ENCODE results near the gene ZNF804A.

Gene ZNF804A

GRCh38 chr2:184598316-184599053, at the start of gene ZNF804A:
TSS of gene ZNF804A (plus strand) at chr2:184598529. CDS start at chr2:184598960, 431 bp downstream.
- H3K4me1 ChIP-seq (ENCODE audit: control insufficient read depth, low read length): peaks cover 8% of the 10 kb centered on the region
- H3K79me2 ChIP-seq (ENCODE audit: control insufficient read depth, low read length): no peaks in the 10 kb centered on the region
- H4K20me1 ChIP-seq (ENCODE audit: control insufficient read depth, insufficient read depth, low read depth, low read length): no peaks in the 10 kb centered on the region
- no peaks in the 10 kb centered on the region for H3K9me2 ChIP-seq (replicated peaks; ENCODE audit: control insufficient read depth, low read length)
- peaks cover 13% of the 10 kb centered on the region; the same call in 1 of the 2 replicates for H3K9me3 ChIP-seq (ENCODE audit: control insufficient read depth, insufficient read depth, low read length)
- H3K27ac ChIP-seq (ENCODE audit: low read depth, low read length): no peak within 1 kb of the TSS
- H3K27me3 ChIP-seq (ENCODE audit: control insufficient read depth, low read length): no peaks in the 10 kb centered on the region
- TF ChIP-seq CTCF (IDR thresholded peaks at IDR 0.05; ENCODE audit: low read depth, low read length, poor library complexity, severe bottlenecking): no peak
- no peak for TF ChIP-seq EZH2phosphoT487 (IDR thresholded peaks at IDR 0.05; ENCODE audit: borderline replicate concordance, low read length)
- H3K4me2 ChIP-seq (ENCODE audit: low read length): no peak within 1 kb of the TSS
- no peak within 1 kb of the TSS for H3K4me3 ChIP-seq (ENCODE audit: low read length)
- no peaks in the 10 kb centered on the region for H3F3A ChIP-seq (ENCODE audit: control insufficient read depth, insufficient read depth)
- 0 out of 2 replicates have a peak, but pooled peaks cover 3% of the 10 kb centered on the region for H3K36me3 ChIP-seq (ENCODE audit: control insufficient read depth, low read length)

GRCh38 chr2:184549153-184549552, 49.2 kb upstream of the ZNF804A start:
- no peak overlapping the region for H3K27ac ChIP-seq (ENCODE audit: low read depth, low read length)
- TF ChIP-seq EZH2phosphoT487 (IDR thresholded peaks at IDR 0.05; ENCODE audit: borderline replicate concordance, low read length) (no peak), CTCF (IDR thresholded peaks at IDR 0.05; ENCODE audit: low read depth, low read length, poor library complexity, severe bottlenecking) (no peak)
- no peak overlapping the region for H3K4me2 ChIP-seq (ENCODE audit: low read length)
- no peaks in the 10 kb centered on the region for H3K4me1 ChIP-seq (ENCODE audit: control insufficient read depth, low read length)
- H3F3A ChIP-seq (ENCODE audit: control insufficient read depth, insufficient read depth): no peaks in the 10 kb centered on the region
- no peaks in the 10 kb centered on the region for H4K20me1 ChIP-seq (ENCODE audit: control insufficient read depth, insufficient read depth, low read depth, low read length)
- H3K4me3 ChIP-seq (ENCODE audit: low read length): no peak overlapping the region
- H3K9me2 ChIP-seq (replicated peaks; ENCODE audit: control insufficient read depth, low read length): no peaks in the 10 kb centered on the region
- H3K79me2 ChIP-seq (ENCODE audit: control insufficient read depth, low read length): no peaks in the 10 kb centered on the region
- H3K9me3 ChIP-seq (ENCODE audit: control insufficient read depth, insufficient read depth, low read length): no peaks in the 10 kb centered on the region
- no peaks in the 10 kb centered on the region for H3K36me3 ChIP-seq (ENCODE audit: control insufficient read depth, low read length)
- H3K27me3 ChIP-seq (ENCODE audit: control insufficient read depth, low read length): no peaks in the 10 kb centered on the region

- H3K36me3 ChIP-seq (ENCODE audit: control insufficient read depth, low read length): no peaks in the 10 kb centered on the region
- no peaks in the 10 kb centered on the region for H3K79me2 ChIP-seq (ENCODE audit: control insufficient read depth, low read length)
- H3K4me1 ChIP-seq (ENCODE audit: control insufficient read depth, low read length): no peaks in the 10 kb centered on the region
- no peaks in the 10 kb centered on the region for H3K9me2 ChIP-seq (replicated peaks; ENCODE audit: control insufficient read depth, low read length)
- H3K27ac ChIP-seq (ENCODE audit: low read depth, low read length): no peak overlapping the region
- no peak overlapping the region for H3K4me2 ChIP-seq (ENCODE audit: low read length)
- TF ChIP-seq CTCF (IDR thresholded peaks at IDR 0.05; ENCODE audit: low read depth, low read length, poor library complexity, severe bottlenecking): no peak
- TF ChIP-seq EZH2phosphoT487 (IDR thresholded peaks at IDR 0.05; ENCODE audit: borderline replicate concordance, low read length): no peak
- H3K27me3 ChIP-seq (ENCODE audit: control insufficient read depth, low read length): no peaks in the 10 kb centered on the region
- H3K4me3 ChIP-seq (ENCODE audit: low read length): no peak overlapping the region
- H4K20me1 ChIP-seq (ENCODE audit: control insufficient read depth, insufficient read depth, low read depth, low read length): no peaks in the 10 kb centered on the region
- no peaks in the 10 kb centered on the region for H3K9me3 ChIP-seq (ENCODE audit: control insufficient read depth, insufficient read depth, low read length)
- H3F3A ChIP-seq (ENCODE audit: control insufficient read depth, insufficient read depth): no peaks in the 10 kb centered on the region
These were observed 46.7 kb upstream of the ZNF804A start for GRCh38 chr2:184551626-184552025.
